Fibroblast of skin of left biceps (primary cell): ENCODE measurements around the gene TAF3.
"Not testable (repeated sequence)": the region's sequence is repeated elsewhere in the genome, so short reads cannot be mapped to it uniquely, and the experiment has no call there.

Experiments
- DNase-seq, 2 experiments: peaks; one replicate each; pipeline ENCODE4 v3.0.0-alpha.2; 2013; ENCODE audit warnings: low read depth in 2 of 2

The TAF3 gene

DNA sequence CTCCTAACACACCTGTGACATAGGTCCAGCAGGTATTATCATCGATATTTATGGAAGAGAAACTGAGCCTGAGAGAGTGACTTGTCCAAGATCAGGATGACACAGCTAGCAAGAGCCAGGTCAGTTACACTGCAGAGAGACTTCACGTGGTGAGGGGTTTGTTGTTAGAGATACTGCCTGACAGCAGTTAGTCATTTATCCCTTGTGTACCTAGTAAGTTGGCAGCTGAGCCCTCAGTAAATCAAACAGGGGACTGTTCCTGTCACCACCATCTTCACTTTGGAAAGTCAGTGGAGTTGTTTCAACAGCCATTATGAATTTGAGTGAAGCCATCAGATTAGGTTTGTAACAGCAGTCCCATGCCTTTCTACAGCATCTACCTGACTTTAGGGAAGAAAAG is 148.7 kb downstream of the TAF3 start:
- DNase-seq: no peak

DNA sequence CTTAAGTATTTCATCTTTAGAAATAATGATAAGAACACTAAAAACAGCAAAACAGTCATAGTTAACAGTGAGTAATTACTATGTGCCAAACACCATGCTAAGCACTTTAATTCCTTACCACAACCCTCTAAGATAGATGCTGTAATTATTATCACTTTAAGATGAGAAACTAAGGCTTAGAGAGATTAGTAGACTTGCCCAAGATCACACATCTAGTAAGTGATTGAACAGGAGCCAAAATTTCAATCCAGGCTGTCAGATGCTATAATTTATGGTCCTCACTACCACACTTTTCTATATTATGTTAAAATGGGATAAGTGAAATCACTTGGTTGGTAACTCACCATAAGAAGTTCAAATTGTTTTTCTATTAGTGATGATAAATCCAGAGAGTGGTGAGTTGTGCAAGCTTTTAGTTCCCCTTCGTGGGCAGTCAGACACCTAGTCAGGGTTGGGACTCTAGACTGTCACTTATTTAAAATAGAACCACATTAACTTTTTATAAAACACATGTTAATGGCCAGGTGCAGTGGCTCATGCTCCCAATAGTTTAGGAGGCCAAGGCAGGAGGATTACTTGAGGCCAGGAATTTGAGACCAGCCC is 150.3 kb downstream of the TAF3 start:
- no peak for DNase-seq

DNA sequence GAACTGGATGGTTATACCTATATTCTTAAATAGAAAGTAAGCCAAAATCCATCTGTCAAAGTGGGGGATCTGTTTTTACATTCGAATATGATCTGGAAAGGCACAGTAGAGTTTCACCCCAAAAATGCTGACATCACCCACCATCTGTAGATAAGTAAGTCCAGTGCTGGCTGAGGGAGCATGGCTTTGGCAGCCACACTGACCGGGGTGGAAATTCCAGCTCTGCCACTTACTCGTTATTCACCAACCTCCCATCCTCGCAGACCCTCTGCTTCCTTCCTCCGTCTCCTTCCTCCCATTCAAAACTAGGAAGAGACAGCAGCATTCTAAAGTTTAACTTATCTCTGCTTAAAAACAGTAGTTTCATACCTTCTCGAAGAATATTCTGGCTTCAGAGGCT is 151.3 kb downstream of the TAF3 start:
- DNase-seq: no peak

DNA sequence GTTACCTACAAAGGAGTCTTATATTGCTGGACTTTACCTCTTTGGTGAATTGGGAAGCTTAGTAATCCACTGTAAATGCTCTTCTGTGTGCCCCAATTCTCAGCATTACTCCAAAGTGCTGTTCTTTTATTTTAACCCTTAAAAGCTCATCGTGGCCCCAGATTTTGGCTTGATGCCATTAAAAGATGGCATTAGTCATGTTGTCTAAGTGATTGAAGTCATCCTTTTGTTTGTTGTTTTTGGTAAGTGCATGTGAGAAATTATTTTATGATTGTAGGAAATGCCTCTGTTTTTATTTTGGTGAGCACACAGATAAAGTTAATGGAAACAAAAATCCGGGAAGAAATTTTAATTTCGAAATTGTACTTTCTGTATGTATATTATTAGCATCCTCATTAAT is 153.6 kb downstream of the TAF3 start:
- DNase-seq: no peak

DNA sequence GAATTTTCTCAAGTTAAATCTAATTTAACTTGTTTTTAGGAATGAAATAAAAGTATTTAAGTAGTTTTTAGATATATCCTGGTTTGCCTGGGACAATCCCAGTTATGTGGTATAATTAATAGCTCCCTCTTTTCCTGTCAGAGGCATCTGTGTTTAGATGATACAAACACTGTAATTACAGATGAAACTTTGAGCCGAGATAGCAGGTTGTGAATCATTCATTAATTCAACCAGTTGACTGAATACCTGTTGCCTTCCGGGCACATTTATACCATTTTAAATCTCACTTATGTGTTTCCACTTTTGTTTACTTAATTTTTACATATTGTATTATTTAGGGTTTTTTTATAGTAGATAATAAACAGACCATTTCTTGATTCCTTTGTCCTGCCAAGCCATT is 154.1 kb downstream of the TAF3 start:
- no peak for DNase-seq

DNA sequence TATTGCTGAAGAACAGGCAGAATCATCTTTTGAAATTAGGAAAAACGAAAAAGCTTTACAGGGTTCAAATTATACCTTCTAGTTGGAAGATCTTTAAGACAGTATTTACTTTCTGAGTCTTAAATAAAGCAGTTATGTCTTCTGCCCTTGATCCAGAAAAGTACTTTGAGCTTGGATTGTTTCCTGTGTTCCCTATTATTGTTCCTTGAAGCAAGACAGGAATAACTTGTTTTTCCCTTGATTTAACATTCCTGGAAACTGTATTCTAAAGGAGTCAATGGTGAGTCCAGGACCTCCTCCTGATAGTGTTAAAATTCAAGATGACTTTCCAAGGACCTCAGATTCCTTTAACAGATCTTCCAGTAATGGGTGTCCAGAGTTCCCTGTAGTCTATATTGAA is 161.9 kb downstream of the TAF3 start:
- DNase-seq: no peak

DNA sequence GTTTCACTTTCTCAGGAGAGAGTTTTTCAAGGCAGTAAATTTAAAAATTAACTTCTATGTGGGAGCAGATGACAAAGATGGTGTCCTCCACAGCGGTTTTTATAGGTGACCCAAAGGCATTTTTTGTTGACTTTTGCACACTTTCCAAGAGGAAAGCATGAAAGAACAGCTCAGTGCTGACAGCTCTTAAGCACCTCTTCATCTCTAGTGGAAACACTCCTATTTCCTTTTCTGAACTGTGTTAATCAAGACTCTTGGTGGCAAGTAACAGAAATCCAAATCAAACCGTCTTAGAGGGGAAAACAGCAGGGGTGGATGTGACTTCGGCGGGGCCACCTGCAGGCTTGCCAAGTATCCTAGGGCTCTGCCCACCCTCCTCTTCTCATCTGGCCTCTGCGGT is 164.4 kb downstream of the TAF3 start:
- no peak for DNase-seq

DNA sequence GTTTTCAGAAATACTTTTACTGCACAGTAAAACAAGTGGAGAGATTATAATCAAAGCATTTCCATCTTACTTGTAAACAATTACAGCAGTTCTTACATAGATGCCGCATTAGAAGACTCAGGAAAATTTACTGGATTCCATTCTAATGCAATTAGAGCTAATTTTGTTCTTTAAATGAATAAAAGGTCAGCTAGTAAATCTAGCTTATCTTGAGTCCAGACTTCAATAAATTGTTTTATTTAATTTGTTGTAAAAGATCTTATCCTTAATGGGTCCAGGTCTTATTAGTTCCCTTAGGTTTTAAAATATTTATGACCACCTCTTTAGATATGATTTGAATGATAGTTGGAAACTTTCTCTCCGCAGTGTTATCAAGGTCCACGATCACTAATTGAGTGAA is 166.0 kb downstream of the TAF3 start:
- DNase-seq: no peak

DNA sequence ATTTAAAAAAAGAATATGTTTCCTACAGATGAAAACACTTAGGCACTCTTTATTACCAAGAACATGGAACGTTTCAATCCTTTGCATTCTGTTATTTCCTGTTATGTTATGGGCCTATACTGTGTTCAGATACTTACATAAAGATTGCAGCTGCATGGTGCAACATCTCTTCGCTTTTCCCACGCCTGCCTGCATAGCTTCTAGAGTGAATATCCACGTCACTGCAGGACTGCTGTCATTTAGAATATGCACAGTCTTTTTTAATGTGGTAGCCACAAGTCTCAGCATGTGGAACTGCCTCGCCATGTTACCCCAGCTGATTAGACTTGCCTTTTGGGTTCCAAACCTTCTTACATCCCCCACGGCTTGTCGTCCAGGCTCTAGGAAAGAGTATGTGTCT is 166.6 kb downstream of the TAF3 start:
- DNase-seq: peak; percentile 19 to 23

DNA sequence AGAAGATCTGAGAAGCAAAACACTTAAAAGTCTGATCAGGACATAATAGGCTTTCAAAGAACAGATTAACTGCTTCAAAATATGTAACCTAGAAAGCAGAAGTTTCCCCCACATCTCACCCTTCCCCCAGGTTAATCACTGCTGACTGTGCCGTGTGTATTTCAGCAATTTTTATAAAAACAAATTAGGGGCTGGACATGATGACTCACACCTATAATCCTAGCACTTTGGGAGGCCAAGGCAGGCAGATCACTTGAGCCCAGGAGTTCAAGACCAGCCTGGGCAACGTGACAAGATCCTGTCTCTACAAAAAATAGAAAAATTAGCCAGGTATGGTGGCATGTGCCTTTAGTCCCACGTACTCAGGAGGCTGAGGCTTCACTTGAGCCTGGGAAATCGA is 168.5 kb downstream of the TAF3 start:
- peak in 1 of 2 experiments; percentile 7 for DNase-seq

DNA sequence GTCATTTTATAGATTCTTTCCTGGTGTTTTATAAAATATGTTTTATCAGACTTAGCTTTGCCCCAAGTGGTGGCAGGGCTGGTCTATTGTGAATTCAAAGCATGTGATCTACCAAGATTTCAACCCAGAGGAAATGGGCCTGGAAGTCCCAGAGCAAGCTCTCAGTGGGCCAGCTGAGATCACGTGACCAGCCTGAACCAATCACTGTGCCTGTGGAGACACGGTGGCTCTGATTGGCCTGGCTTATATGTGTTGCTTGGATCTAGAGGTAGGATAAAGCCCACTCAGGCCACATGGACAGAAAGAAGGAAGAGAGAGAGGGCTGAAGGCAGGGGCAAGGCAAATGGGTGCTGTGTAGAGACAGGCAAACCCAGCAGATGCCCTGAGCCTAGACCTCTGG is 170.7 kb downstream of the TAF3 start:
- DNase-seq: no peak

DNA sequence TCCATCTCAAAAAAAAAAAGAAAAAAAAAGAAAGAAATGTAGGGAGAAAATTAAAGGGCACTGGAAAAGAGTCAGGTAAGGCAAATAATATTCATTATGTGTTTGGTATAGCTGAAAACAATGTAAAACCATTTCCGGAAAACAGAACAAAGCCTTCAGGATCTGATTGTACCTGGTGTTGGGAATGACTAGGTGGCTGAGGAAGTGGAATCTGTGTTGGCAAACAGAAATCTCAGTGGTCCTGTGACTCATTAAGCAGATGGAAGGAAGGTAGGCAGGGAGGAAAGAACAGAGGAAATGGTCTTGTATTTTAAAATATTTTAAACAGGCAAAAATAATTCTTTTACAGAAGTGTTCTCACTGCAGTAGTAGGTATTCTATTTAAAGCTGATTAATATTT is 180.5 kb downstream of the TAF3 start:
- DNase-seq: no peak

DNA sequence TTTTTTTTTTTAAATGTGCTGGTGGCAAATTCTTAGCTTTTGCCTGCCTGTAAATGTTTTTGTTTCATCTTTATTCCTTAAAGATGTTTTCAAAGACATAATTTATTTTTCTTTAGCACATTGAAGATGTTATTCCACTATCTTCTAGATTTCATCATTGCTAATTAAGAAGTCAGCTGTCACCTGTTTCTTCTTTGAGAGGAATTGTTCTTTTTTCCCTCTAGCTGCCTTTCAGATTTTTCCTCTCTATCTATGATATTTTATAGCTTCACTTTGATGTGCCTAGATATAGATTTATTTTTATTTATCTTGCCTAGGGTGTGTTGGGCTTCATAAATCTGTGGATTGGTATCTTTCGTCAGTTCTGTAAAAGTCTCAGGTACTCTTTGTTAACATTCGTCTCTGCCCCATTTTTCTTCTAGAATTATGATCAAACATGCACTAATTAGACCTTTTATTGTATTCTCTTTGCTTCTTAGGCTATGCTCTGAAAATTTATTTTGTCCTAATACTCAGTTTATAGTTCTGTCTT is 186.2 kb downstream of the TAF3 start:
- DNase-seq: no peak

DNA sequence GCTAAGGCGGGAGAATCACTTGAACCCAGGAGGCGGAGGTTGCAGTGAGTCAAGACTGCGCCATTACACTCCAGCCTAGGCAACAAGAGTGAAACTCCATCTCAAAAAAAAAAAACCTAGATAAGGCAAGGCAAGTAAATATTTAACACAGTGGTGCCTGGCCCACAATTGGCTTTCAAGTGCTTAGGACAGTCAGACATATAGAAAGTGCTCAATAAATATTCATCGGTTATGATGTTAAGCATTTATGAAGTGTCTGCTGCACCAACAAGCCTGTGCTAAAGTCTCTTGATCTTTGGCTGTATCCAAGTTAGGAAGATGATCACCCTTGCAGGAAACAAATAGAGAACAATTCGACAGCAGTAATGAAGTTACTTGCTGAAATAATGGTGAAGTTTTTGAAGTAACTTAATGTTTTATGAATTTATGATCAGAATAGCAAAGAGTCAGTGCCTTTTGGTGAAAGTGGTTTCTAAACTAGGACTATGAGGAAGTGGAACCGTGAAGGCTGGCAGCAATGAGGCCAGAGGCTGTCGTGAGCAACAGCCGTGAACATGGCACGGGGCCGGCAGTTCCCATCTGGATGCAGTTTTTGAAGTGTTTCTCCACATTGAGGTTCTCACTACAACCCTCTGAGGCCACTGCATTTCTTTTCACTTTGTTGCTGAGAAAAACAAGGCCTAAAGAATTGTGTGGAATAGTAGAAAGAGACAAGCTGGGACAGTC is 188.1 kb downstream of the TAF3 start:
- no peak for DNase-seq

DNA sequence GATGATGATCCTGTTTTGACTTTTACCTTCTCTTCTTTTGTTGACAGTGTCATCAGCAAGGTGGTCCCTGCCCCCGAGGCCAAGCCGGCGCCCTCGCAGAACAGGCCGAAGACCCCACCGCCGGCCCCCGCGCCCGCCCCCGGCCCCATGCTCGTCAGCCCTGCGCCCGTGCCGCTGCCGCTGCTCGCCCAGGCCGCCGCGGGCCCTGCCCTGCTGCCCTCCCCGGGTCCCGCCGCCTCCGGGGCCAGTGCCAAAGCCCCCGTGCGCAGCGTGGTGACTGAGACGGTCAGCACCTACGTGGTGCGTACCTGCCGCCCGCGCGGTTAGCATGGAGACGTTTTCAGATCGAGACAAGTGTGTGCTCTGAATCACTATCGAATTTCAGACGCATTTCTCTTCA is 190.7 kb downstream of the TAF3 start:
- no peak for DNase-seq

DNA sequence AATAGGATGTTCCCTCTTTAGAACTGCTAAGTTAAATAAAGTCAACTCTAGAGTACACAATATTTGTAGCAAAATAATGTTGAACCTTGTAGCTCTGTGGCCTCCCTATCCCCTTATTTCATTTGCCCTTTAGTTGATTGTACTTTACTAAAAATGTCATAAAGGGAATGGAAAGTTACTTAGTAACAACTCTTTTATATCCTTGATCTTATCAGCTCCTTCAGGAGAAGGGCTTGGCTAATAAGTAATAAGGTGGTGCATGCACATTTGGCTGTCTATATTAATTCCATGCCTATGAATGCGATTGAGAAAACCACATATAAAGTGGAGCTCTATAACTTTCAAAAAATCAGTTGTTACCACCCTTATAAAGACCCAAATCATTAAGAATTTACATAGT is 194.7 kb downstream of the TAF3 start:
- no peak for DNase-seq

DNA sequence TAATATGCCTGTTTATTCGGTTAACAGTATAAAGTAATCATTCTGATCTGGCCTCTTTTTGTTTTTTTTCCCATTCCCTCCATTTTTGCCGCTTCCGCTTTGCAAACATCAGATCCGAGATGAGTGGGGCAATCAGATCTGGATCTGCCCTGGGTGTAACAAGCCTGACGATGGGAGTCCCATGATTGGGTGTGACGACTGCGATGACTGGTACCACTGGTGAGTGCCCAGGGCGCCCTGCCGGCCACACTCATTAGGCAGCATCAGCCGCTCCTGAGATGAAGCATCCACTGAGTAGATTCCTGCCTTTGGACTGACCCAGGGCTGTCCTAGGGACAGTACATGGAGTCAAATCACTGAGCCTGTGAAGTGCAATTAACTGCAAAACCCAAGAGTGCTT is 195.3 kb downstream of the TAF3 start:
- no peak for DNase-seq

DNA sequence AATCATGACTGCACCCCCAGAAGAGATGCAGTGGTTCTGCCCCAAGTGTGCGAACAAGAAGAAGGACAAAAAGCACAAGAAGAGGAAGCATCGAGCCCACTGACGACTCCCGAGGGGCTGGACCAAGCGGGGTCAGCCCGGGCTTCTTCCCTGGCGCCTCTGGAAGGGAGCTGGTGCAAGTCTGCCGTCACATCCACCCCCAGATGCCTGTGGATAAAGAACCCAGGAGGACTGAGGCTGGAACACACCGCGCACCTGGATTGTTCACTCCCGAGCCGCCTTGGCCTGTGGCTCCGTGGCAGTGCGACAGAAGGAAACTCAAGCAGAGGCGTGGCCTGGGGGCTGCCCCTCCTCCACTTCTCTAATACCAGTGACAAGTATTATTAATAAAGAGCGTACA is 196.3 kb downstream of the TAF3 start:
- no peak for DNase-seq

DNA sequence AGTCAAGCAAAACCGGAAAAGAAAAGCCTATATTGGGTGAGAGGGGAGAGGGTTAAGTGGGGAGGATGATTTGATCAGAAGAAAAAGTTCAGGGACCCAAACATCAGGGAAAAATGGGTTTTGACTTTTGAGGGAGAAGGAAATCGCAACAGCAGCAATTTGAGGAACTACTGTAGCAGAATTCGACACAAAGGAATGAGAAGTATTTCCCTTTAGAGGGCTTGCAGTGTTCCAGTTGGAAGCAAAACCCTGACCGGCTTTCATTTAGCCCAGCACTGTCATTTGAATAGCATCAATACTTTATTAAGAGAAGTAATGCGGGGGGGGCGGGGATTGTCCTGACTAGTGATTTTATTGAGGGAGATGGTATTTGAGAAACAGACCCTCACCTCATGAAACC is 199.0 kb downstream of the TAF3 start:
- DNase-seq: peak; percentile 5 to 7

DNA sequence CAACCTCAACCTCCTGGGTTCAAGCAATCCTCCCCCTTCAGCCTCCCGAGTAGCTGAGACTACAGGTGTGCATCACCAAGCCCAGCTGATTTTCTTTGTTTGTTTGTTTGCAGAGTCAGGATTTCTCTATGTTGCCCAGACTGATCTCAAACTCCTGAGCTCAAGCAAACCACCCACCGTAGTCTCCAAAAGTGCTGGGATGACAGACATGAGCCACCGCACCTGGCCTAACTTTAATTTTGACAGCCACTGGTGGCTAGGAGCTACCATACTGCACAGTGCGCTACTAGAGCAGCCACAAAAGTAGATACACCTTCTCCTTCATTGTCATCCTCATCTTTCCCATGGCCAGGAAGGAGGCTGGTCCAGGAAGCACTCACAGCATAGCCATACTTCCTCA is 205.0 kb downstream of the TAF3 start:
- no peak for DNase-seq

DNA sequence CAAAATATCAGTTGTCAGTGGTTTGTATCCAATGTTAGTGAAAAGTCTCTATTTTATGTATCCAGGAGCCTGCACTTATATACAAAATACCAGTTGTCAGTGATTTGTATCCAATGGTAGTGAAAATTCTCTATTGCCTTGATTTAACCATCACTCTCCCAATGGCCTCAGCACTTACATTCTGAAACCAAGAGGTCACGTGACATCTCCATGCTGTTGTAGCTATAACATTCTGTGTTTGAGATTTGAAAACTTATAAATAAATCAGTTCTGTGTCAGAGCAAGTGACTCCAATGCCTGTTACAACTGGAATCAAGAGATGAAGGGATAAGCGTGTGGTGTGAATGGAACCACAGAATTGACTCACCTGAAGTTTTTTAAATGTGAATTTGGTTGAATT is 205.5 kb downstream of the TAF3 start:
- DNase-seq: no peak

DNA sequence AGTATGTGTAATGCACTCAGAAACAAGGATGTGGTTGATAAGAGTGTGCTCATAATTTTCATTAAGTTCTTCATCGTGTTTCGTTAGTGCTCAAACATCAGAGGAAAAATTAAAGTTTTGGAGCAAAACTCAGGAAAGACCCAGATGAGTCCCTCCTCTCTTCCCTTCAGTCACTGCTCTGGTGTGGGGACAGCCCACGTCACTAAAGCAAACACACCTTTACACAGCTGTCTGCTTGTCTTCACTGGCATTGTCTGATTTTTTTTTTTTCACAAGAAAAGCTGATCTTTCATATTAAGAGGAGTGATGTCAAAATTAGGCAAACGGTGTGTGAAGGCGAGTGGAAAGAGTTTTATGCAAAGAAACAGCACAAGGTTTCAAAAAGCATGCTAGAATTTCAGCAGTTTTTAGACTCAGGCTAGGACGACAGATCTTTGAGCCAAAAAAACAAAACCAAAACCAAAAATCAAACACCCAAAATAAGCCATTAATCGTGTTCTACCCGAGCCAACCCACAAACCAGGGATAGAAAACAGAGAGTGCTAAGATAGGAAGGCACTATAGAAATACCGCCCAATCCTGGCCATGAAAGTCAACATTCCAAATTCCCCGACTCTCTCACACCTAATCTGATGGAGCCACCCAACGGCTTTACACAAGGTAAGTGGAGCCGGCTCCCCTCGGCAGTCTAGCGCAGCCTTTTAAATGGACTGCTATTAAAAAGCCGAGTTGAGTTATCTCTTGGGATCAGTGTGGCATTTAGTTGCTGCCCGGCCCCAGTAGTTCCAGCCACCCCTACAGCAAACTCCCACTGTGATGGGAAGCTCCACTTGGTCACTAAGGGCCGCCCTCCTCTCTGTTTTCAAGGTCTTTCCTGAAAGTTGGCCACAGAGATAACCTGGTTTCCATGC is 208.3 kb downstream of the TAF3 start:
- no peak for DNase-seq

DNA sequence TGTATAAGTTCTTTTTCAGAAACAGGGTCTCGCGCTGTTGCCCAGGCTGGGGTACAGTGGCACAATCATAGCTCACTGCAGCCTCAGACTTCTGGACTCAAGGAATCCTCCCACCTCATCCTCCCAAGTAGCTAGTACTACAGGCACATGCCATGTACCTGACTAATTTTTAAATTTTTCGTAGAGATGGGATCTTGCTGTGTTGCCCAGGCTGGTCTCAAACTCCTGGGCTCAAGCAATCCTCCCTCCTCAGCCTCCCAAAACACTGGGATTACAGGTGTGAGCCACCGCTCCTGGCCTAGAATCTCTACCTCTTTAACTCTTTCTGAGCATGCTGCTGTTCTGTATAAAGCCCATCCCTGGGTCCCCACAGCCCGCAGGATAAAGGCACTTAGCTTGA is 212.9 kb downstream of the TAF3 start:
- not testable (repeated sequence) for DNase-seq
